ENCODE results near the gene PTK6. TPM values are rescaled to one million over a fixed set of nuclear protein-coding genes. Genes with fewer than 3 reads are reported as not detected.
"Not testable (repeated sequence)": the region's sequence is repeated elsewhere in the genome, so short reads cannot be mapped to it uniquely, and the experiment has no call there.

PTK6 gene
- total RNA-seq, 1 donor from 2014 or later = 4.2 TPM

- no peak for ATAC-seq
- Histone ChIP-seq H3K27me3 (ENCODE audit: low read depth) (peaks cover 57% of the 10 kb centered on the region), H3K4me3 (no peak overlapping the region), H3K9me3 (no peaks in the 10 kb centered on the region), H3K4me1 (no peaks in the 10 kb centered on the region), H3K27ac (no peak overlapping the region), H3K36me3 (no peaks in the 10 kb centered on the region)
- no peak for DNase-seq
- intact Hi-C loops (cut with DNase I) = no loop called here
- no peak for TF ChIP-seq CTCF (IDR thresholded peaks at IDR 0.05)
Measured at GRCh38 chr20:63484236-63484635, 52.9 kb downstream of the PTK6 start.

GRCh38 chr20:63483834-63484233 lies 53.3 kb downstream of the PTK6 start:
- intact Hi-C loops (cut with DNase I) = no loop called here
- H3K27ac ChIP-seq = no peak overlapping the region

GRCh38 chr20:63482021-63482587 lies 55.1 kb downstream of the PTK6 start:
- H3K27me3 ChIP-seq (ENCODE audit: low read depth) = peaks cover 57% of the 10 kb centered on the region

More at GRCh38 chr20:63483834-63484233, 53.3 kb downstream of the PTK6 start:
- Histone ChIP-seq H3K9me3 (no peaks in the 10 kb centered on the region), H3K36me3 (no peaks in the 10 kb centered on the region), H3K27me3 (ENCODE audit: low read depth) (peaks cover 57% of the 10 kb centered on the region), H3K4me1 (no peaks in the 10 kb centered on the region), H3K4me3 (no peak overlapping the region)
- TF ChIP-seq CTCF (IDR thresholded peaks at IDR 0.05) = no peak
- DNase-seq (no peak), ATAC-seq (peak; percentile 3 to 11)

GRCh38 chr20:63481503-63481902 lies 55.7 kb downstream of the PTK6 start:
- no peaks in the 10 kb centered on the region for H3K9me3 ChIP-seq
- no peak for DNase-seq
- peaks cover 62% of the 10 kb centered on the region for H3K27me3 ChIP-seq (ENCODE audit: low read depth)
- H3K27ac ChIP-seq = no peak overlapping the region
- H3K4me3 ChIP-seq = no peak overlapping the region
- ATAC-seq = no peak
- H3K4me1 ChIP-seq = no peaks in the 10 kb centered on the region
- TF ChIP-seq CTCF (IDR thresholded peaks at IDR 0.05) = no peak
- H3K36me3 ChIP-seq = no peaks in the 10 kb centered on the region
- intact Hi-C loops (cut with DNase I) = no loop called here

More at GRCh38 chr20:63482021-63482587, 55.1 kb downstream of the PTK6 start:
- Histone ChIP-seq H3K4me3 (no peak overlapping the region), H3K4me1 (no peaks in the 10 kb centered on the region), H3K36me3 (no peaks in the 10 kb centered on the region), H3K27ac (no peak overlapping the region), H3K9me3 (no peaks in the 10 kb centered on the region)
- DNase-seq (no peak), ATAC-seq (no peak)
- no peak for TF ChIP-seq CTCF (IDR thresholded peaks at IDR 0.05)
- intact Hi-C loops (cut with DNase I) = no loop called here

GRCh38 chr20:63479695-63480419 lies 57.3 kb downstream of the PTK6 start:
- H3K4me3 ChIP-seq; ATAC-seq; H3K27ac ChIP-seq; H3K36me3 ChIP-seq; DNase-seq; intact Hi-C loops (cut with DNase I); H3K4me1 ChIP-seq; H3K9me3 ChIP-seq: not testable (repeated sequence)
- peaks cover 70% of the 10 kb centered on the region for H3K27me3 ChIP-seq (ENCODE audit: low read depth)
